K562 (cell line): ENCODE data around the gene SPRR2E. TPM values are rescaled to one million over a fixed set of nuclear protein-coding genes. Genes with fewer than 3 reads are reported as not detected.

Experiments
- ATAC-seq: fragments of 200-7000 bp; cut with Tn5 transposase; 3 replicates; pipeline ENCODE4 v1.9.1; 2020; ENCODE audit warnings: moderate library complexity
- BruUV-seq: library from RNA; stranded (reverse); fragments of 400-500 nt; replicated peaks from 2 replicates; lab custom pipeline; 2021; lab: Mats Ljungman, UMichigan
- CTCF ChIA-PET: fragments of 300-600 bp; formaldehyde crosslinking; extraction: SDS; loops from one replicate; lab custom pipeline; 2021; ENCODE audit warnings: low intra/inter-chr PET ratio; lab: Yijun Ruan, JAX
- POLR2A ChIA-PET: fragments of 300-600, 350-650 bp; sonication (Branson Sonifier 250); formaldehyde crosslinking; extraction: SDS; loops from one replicate; lab custom pipeline; 2021; ENCODE audit warnings: antibody characterized with exemption, inconsistent platforms; lab: Yijun Ruan, JAX
- DNase-seq, 4 experiments: peaks; one replicate each; pipeline versions ENCODE4 v3.0.0 to v3.0.0-alpha.2; 2011 to 2018; ENCODE audit warnings: low spot score in 3 of 4, mixed read lengths in 3 of 4; ENCODE audit errors: extremely low read depth in 1 of 4
- FAIRE-seq: peaks from 2 replicates; lab custom pipeline; 2011; peaks lifted over from hg19 to GRCh38; lab: Jason Lieb, UNC
- H2AFZ ChIP-seq: 2 replicates; pipeline ENCODE4 v1.6.0; 2011; ENCODE audit warnings: low read depth, low read length, control low read depth, inconsistent platforms
- H3K27ac ChIP-seq: fragments of 200-600 bp; 3 replicates; pipeline ENCODE4 v1.8.0; 2011; ENCODE audit warnings: low read depth, mild to moderate bottlenecking, control low read depth, inconsistent platforms, low read length, moderate library complexity, mixed read lengths; ENCODE audit errors: extremely low read depth
- H3K27me3 ChIP-seq, 2 experiments: fragments of 300-600 bp in 1 of 2; 2 replicates in 1 of 2; 3 replicates in 1 of 2; pipeline versions ENCODE4 v1.6.0 to v1.8.0; 2011; ENCODE audit warnings: inconsistent platforms in 2 of 2, low read length in 2 of 2, mild to moderate bottlenecking in 1 of 2, mixed read lengths in 1 of 2, moderate library complexity in 1 of 2; ENCODE audit not compliant: control insufficient read depth in 2 of 2, insufficient read depth in 2 of 2
- H3K36me3 ChIP-seq: fragments of 300-600 bp; 3 replicates; pipeline ENCODE4 v1.8.0; 2011; ENCODE audit warnings: mild to moderate bottlenecking, low read length, inconsistent platforms; ENCODE audit not compliant: control insufficient read depth, insufficient read depth
- H3K4me1 ChIP-seq, 2 experiments: fragments of 200-600 bp in 1 of 2; replicated peaks in 1 of 2; 2 replicates in 1 of 2; 3 replicates in 1 of 2; pipeline versions ENCODE4 v1.5.1 to v1.8.0; 2011; ENCODE audit warnings: inconsistent platforms in 2 of 2, low read length in 2 of 2, mild to moderate bottlenecking in 1 of 2, mixed read lengths in 1 of 2, moderate library complexity in 1 of 2; ENCODE audit not compliant: control insufficient read depth in 2 of 2, insufficient read depth in 2 of 2
- H3K4me2 ChIP-seq: 2 replicates; pipeline ENCODE4 v1.6.1; 2011; ENCODE audit warnings: low read length, control low read depth, inconsistent platforms, mixed read lengths; ENCODE audit not compliant: insufficient read depth
- H3K4me3 ChIP-seq: fragments of 200-600 bp; sonication (generic), shearing (Covaris generic); 2 replicates; pipeline ENCODE4 v1.5.1; 2016; ENCODE audit warnings: control low read depth, inconsistent platforms
- H3K79me2 ChIP-seq: fragments of 200-600 bp; 3 replicates; pipeline ENCODE4 v1.8.0; 2011; ENCODE audit warnings: low read length, inconsistent platforms; ENCODE audit not compliant: control insufficient read depth, insufficient read depth
- H3K9ac ChIP-seq, 2 experiments: 2 replicates each; pipeline versions ENCODE4 v1.6.0 to v1.6.1; 2011; ENCODE audit warnings: low read depth in 2 of 2, low read length in 2 of 2, control low read depth in 1 of 2, inconsistent platforms in 1 of 2, mild to moderate bottlenecking in 1 of 2, mixed read lengths in 1 of 2; ENCODE audit not compliant: insufficient read depth in 1 of 2
- H3K9me1 ChIP-seq: one replicate; pipeline ENCODE4 v1.6.0; 2011; ENCODE audit warnings: inconsistent platforms, mild to moderate bottlenecking, low read length, moderate library complexity; ENCODE audit not compliant: control insufficient read depth, insufficient read depth
- H3K9me3 ChIP-seq: replicated peaks from 2 replicates; pipeline ENCODE4 v1.5.1; 2011; ENCODE audit warnings: low read depth, low read length, inconsistent platforms; ENCODE audit not compliant: control insufficient read depth, insufficient read depth
- H4K20me1 ChIP-seq: replicated peaks from 2 replicates; pipeline ENCODE4 v1.6.1; 2011; ENCODE audit warnings: low read length, inconsistent platforms, mixed read lengths; ENCODE audit not compliant: control insufficient read depth, insufficient read depth
- CHD4 ChIP-seq: fragments of 200-600 bp; sonication (generic); IDR thresholded peaks from 3 replicates; pipeline ENCODE4 v1.6.1; 2012; ENCODE audit warnings: low read depth, mild to moderate bottlenecking, mixed read lengths, low read length, inconsistent platforms; ENCODE audit not compliant: insufficient read depth, insufficient replicate concordance, poor library complexity, severe bottlenecking
- HDAC2 ChIP-seq: fragments of 450-650 bp; IDR thresholded peaks from 2 replicates; pipeline ENCODE4 v1.6.1; 2016; ENCODE audit warnings: mild to moderate bottlenecking
- HDAC6 ChIP-seq: IDR thresholded peaks from 2 replicates; pipeline ENCODE4 v1.6.1; 2012; ENCODE audit warnings: low read depth, mild to moderate bottlenecking, control low read depth, inconsistent platforms, low read length, moderate library complexity
- HES1 ChIP-seq: fragments of 450-650 bp; IDR thresholded peaks from 2 replicates; pipeline ENCODE4 v1.6.1; 2016; ENCODE audit warnings: low read depth, mild to moderate bottlenecking, moderate library complexity
- HNRNPH1 ChIP-seq: fragments of 200-400 bp; formaldehyde crosslinking; optimal IDR thresholded peaks from 2 replicates; pipeline ENCODE3; 2017; ENCODE audit warnings: low read depth, mild to moderate bottlenecking, low read length, moderate library complexity
- KDM5B ChIP-seq: fragments of 200-600 bp; sonication (generic); IDR thresholded peaks from 2 replicates; pipeline ENCODE4 v1.6.1; 2012; ENCODE audit warnings: low read depth, mild to moderate bottlenecking, moderate library complexity, low read length, control low read depth, inconsistent platforms; ENCODE audit not compliant: insufficient replicate concordance
- MAZ ChIP-seq, 2 experiments: fragments of 450-650 bp in 1 of 2; sonication (generic) in 1 of 2; formaldehyde crosslinking; IDR thresholded peaks in 1 of 2; conservative IDR thresholded peaks in 1 of 2; 2 replicates each; pipeline versions ENCODE4 v1.4.0 to v1.5.0; 2020; ENCODE audit warnings: mild to moderate bottlenecking in 1 of 2, missing genetic modification reagents in 1 of 2
- NFE2 ChIP-seq: IDR thresholded peaks from 2 replicates; pipeline ENCODE4 v1.6.1; 2014; ENCODE audit warnings: antibody characterized with exemption, low read depth
- SMARCE1 ChIP-seq: fragments of 450-650 bp; IDR thresholded peaks from 2 replicates; pipeline ENCODE4 v1.7.1; 2016; ENCODE audit warnings: mild to moderate bottlenecking
- STAT5B ChIP-seq: fragments of 250-450 bp; sonication (Bioruptor Pico); IDR thresholded peaks from 2 replicates; pipeline ENCODE4 v1.8.0; 2021; ENCODE audit warnings: mild to moderate bottlenecking, inconsistent platforms
- TARDBP ChIP-seq: fragments of 450-650 bp; IDR thresholded peaks from 2 replicates; pipeline ENCODE4 v1.6.1; 2016
- U2AF2 ChIP-seq: fragments of 200-400 bp; formaldehyde crosslinking; optimal IDR thresholded peaks from 2 replicates; pipeline ENCODE3; 2017; ENCODE audit warnings: low read depth, mild to moderate bottlenecking, low read length
- ZFP1 ChIP-seq: fragments of 450-650 bp; formaldehyde crosslinking; IDR thresholded peaks from 2 replicates; pipeline ENCODE4 v1.4.0; 2020; ENCODE audit warnings: mild to moderate bottlenecking, mixed read lengths
- ZNF395 ChIP-seq: fragments of 200-800 bp; sonication (Bioruptor generic); IDR thresholded peaks from 2 replicates; pipeline ENCODE4 v1.6.1; 2017; ENCODE audit warnings: missing genetic modification characterization, missing compliant biosample characterization
- ZNF77 ChIP-seq: fragments of 250-450 bp; sonication (Bioruptor Pico); IDR thresholded peaks from 2 replicates; pipeline ENCODE4 v1.5.0; 2020
- ZZZ3 ChIP-seq: fragments of 450-650 bp; IDR thresholded peaks from 2 replicates; pipeline ENCODE4 v1.6.1; 2016; ENCODE audit warnings: antibody characterized with exemption, mild to moderate bottlenecking, moderate library complexity
- WGBS: fragments of 100-300 bp; shearing (Covaris generic); methylation state at CpG from one replicate; pipeline ENCODE4 v1.1.6; 2016; ENCODE audit warnings: low coverage, mixed read lengths; ENCODE audit not compliant: insufficient coverage; ENCODE audit errors: missing lambda C conversion rate; 5-methylcytosine and 5-hydroxymethylcytosine counted together
- in situ Hi-C: fragments of 300-500 bp; cut with MboI; formaldehyde crosslinking; loops from 4 replicates; pipeline ENCODE4 v1.15.0; 2018; ENCODE audit warnings: inconsistent platforms, mixed read lengths
- intact Hi-C: fragments of 100-400 bp; cut with micrococcal nuclease; formaldehyde crosslinking; loops from 2 replicates; pipeline ENCODE4 v1.14.2; 2022
- polyA plus RNA-seq, 8 experiments: library from polyadenylated mRNA; depleted of rRNA in 4 of 8; stranded (reverse) in 5 of 8; unstranded in 3 of 8; fragments of >200 nt; fragmentation: Nextera tagmentation in 2 of 8; fragmentation: Illumina TruSeq in 1 of 8; extraction: Ambion mirVana in 2 of 8; extraction: Trizol in 1 of 8; gene quantifications; 2 replicates each; pipeline versions ENCODE4 v1.2.1 to v1.2.3, GENCODE V29; 2011 to 2014; ENCODE audit warnings: inconsistent platforms in 1 of 8, missing spikeins in 1 of 8
- total RNA-seq, 7 experiments: library from RNA; depleted of rRNA in 6 of 7; stranded (reverse); fragments of >200 nt in 6 of 7; fragmentation: Illumina TruSeq in 2 of 7; extraction: Trizol in 2 of 7; gene quantifications; 2 replicates each; pipeline versions ENCODE4 v1.2.1 to v1.2.3, GENCODE V29; 2011 to 2021; ENCODE audit warnings: low replicate concordance in 1 of 7
- TF ChIP-seq, protein P1 (sequence below): IDR thresholded peaks from 3 replicates; pipeline ENCODE4 v1.6.1; 2011; ENCODE audit warnings: borderline replicate concordance, mild to moderate bottlenecking; ENCODE audit not compliant: insufficient read length, insufficient read depth

The SPRR2E gene
- total and polyA plus RNA-seq, 9 of the 15 experiments (the other 6 are each of a cell fraction or from before 2014, with no cell fraction given) = not detected

GRCh38 chr1:153058826-153059784 lies 35.2 kb downstream of the SPRR2E start:
- peak; percentile 96 for FAIRE-seq
- TF ChIP-seq ZNF77 (CRISPR knock-in tag) (no peak), TARDBP (peak; percentile 51; the same call in 1 of the 2 replicates), CHD4 (no peak), SMARCE1 (peak; percentile 99), STAT5B (CRISPR knock-in tag) (no peak), ZNF395 (CRISPR knock-in tag) (0 out of 2 replicates have a peak, but pooled peaks have one; percentile 51), MAZ (CRISPR knock-in tag; conservative IDR thresholded peaks at IDR 0.05 in 1 of 2, IDR thresholded peaks at IDR 0.05 in 1 of 2) (peak; percentile 25 to 48; a peak in 2 of 4 replicates), NFE2 (peak; percentile 63), HDAC2 (peak; percentile 76), HDAC6 (no peak), U2AF2 (no peak), KDM5B (no peak), HES1 (peak; percentile 84), ZFP1 (CRISPR knock-in tag) (no peak), HNRNPH1 (no peak), ZZZ3 (no peak)
- TF ChIP-seq, protein P1, sequence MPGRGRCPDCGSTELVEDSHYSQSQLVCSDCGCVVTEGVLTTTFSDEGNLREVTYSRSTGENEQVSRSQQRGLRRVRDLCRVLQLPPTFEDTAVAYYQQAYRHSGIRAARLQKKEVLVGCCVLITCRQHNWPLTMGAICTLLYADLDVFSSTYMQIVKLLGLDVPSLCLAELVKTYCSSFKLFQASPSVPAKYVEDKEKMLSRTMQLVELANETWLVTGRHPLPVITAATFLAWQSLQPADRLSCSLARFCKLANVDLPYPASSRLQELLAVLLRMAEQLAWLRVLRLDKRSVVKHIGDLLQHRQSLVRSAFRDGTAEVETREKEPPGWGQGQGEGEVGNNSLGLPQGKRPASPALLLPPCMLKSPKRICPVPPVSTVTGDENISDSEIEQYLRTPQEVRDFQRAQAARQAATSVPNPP = no peak

More at GRCh38 chr1:153058826-153059784, 35.2 kb downstream of the SPRR2E start:
- H3K27ac ChIP-seq = peak overlapping the region; percentile 81
- H3K9me1 ChIP-seq = no peaks in the 10 kb centered on the region
- H3K4me2 ChIP-seq = peak overlapping the region; percentile 83
- in situ Hi-C loops = no loop called here
- WGBS = 4% methylated on average over 6 of the region's 6 CpGs
- no peak overlapping the region for H3K4me3 ChIP-seq
- H3K9me3 ChIP-seq = no peaks in the 10 kb centered on the region
- H3K4me1 ChIP-seq = peaks cover 13 to 25% of the 10 kb centered on the region in 2 experiments; a peak in 4 of 5 replicates
- DNase-seq = peak; percentile 63 to 91 (median 76)
- no peaks in the 10 kb centered on the region for H3K36me3 ChIP-seq
- peak overlapping the region; percentile 22 to 54; a peak in 3 of 4 replicates for H3K9ac ChIP-seq
- no TSS peak for BruUV-seq
- intact Hi-C loops = no loop called here
- H2AFZ ChIP-seq = peak overlapping the region; percentile 87
- H3K27me3 ChIP-seq = no peaks in the 10 kb centered on the region
- ChIA-PET POLR2A (interaction anchor here (0.9 to 1.7 kb wide), 5 partner anchors 8 to 67 kb away, joined by 3 to 6 read pairs (median 3); no protein-coding TSS in a partner anchor), CTCF (no interaction called here)
- H4K20me1 ChIP-seq = no peaks in the 10 kb centered on the region
- no peaks in the 10 kb centered on the region for H3K79me2 ChIP-seq
- peak; percentile 97 for ATAC-seq
